Sigmoid colon (tissue), 4 donors: ENCODE measurements around the gene ERBB3.

Experiments used
- CTCF ChIP-seq, 4 experiments: fragments of 450-650 bp in 3 of 4; fragments of 200-600 bp in 1 of 4; IDR thresholded peaks; one replicate each; pipeline ENCODE4 v1.5.1; 2016 to 2019; ENCODE audit warnings: antibody characterized with exemption in 4 of 4, mild to moderate bottlenecking in 3 of 4, moderate library complexity in 2 of 4
- POLR2A ChIP-seq, 2 donors: fragments of 450-650 bp; IDR thresholded peaks; one replicate each; pipeline ENCODE4 v1.6.1; 2016; ENCODE audit warnings: antibody characterized with exemption in 2 of 2, mild to moderate bottlenecking in 2 of 2, moderate library complexity in 2 of 2
- POLR2AphosphoS5 ChIP-seq, 4 donors: sonication (generic); formaldehyde crosslinking; IDR thresholded peaks; one replicate each; pipeline ENCODE4 v1.6.1; 2017; ENCODE audit warnings: antibody characterized with exemption in 4 of 4

- TF ChIP-seq POLR2AphosphoS5 (IDR thresholded peaks at IDR 0.05): peak in 3 of 4 donors; percentile 22 to 83 (median 75)
- TF ChIP-seq CTCF (IDR thresholded peaks at IDR 0.05): no peak
- peak in 1 of 2 donors; percentile 80 for TF ChIP-seq POLR2A (IDR thresholded peaks at IDR 0.05)
Measured at GRCh38 chr12:56079723-56080555, at the start of gene ERBB3.
